ENCODE measurements around the gene NEMP1. TPM values are rescaled to one million over a fixed set of nuclear protein-coding genes. Genes with fewer than 3 reads are reported as not detected.

NEMP1 gene
- total RNA-seq, 2 experiments from 2014 or later: 76.1 to 80.6 TPM

DNA sequence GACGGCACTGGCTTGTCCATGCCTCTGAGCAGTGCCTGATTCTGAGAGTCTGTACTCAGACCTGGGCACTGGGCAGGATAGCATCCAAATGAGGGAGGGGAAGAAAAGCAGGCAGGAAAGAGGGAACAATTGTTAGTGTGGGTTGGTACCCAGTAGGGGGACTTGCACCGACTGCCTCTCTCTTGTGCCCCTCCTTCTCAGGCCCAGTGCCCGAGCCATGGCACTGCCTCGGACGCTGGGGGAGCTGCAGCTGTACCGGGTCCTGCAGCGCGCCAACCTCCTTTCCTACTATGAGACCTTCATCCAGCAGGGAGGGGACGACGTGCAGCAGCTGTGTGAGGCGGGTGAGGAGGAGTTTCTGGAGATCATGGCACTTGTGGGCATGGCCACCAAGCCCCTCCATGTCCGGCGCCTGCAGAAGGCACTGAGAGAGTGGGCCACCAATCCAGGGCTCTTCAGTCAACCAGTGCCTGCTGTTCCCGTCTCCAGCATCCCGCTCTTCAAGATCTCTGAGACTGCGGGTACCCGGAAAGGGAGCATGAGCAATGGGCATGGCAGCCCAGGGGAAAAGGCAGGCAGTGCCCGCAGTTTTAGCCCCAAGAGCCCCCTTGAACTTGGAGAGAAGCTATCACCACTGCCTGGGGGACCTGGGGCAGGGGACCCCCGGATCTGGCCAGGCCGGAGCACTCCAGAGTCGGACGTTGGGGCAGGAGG lies 12.5 kb upstream of the NEMP1 start:
- Mint-ChIP-seq H3K4me3 (peak overlapping the region; percentile 82), H3K9me3 (no peaks in the 10 kb centered on the region), H3K27me3 (no peaks in the 10 kb centered on the region), H3K4me1 (ENCODE audit: low read depth) (peaks cover 59% of the 10 kb centered on the region), H3K36me3 (ENCODE audit: low read depth) (peaks cover 55% of the 10 kb centered on the region), H3K27ac (peak overlapping the region; percentile 76)
- DNase-seq: no peak
- no peak for ATAC-seq
- POLR2A ChIA-PET: interaction anchor here (0.6 to 18.7 kb wide), 9 partner anchors 11 to 617 kb away, joined by 3 to 417 read pairs (median 3); partner anchors contain the start of genes NACA, NEMP1, SHMT2 and STAT6
- CTCF ChIA-PET: interaction anchor here (0.7 to 12.4 kb wide), 11 partner anchors 9 to 147 kb away, joined by 3 to 193 read pairs (median 4); partner anchors contain the start of genes NEMP1 and STAT6
- intact Hi-C loops (cut with micrococcal nuclease): no loop called here
- TF ChIP-seq, protein P1, sequence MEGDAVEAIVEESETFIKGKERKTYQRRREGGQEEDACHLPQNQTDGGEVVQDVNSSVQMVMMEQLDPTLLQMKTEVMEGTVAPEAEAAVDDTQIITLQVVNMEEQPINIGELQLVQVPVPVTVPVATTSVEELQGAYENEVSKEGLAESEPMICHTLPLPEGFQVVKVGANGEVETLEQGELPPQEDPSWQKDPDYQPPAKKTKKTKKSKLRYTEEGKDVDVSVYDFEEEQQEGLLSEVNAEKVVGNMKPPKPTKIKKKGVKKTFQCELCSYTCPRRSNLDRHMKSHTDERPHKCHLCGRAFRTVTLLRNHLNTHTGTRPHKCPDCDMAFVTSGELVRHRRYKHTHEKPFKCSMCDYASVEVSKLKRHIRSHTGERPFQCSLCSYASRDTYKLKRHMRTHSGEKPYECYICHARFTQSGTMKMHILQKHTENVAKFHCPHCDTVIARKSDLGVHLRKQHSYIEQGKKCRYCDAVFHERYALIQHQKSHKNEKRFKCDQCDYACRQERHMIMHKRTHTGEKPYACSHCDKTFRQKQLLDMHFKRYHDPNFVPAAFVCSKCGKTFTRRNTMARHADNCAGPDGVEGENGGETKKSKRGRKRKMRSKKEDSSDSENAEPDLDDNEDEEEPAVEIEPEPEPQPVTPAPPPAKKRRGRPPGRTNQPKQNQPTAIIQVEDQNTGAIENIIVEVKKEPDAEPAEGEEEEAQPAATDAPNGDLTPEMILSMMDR (IDR thresholded peaks at IDR 0.05): no peak

DNA sequence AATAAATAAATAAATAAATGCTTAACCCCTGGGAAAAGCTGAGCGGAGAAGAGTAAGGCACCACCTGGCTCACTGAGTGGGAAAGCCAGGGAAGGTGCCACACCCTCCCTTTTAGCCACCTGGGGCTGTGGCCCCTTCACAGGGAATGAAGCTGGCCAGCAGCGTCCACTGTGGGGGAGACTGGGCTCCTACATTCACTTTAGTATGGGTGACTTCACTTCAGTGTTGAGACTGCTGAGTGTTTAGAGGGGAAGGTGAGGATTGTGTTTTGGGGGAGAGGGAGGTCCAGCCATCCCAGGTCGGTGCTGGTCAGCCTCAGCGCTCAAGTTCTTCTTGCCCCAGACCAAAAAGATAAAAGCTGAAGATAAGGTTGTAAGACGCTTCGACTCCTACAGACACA lies 11.9 kb upstream of the NEMP1 start:
- no peaks in the 10 kb centered on the region for H3K9me3 Mint-ChIP-seq
- intact Hi-C loops (cut with micrococcal nuclease): no loop called here
- peaks cover 53% of the 10 kb centered on the region for H3K36me3 Mint-ChIP-seq (ENCODE audit: low read depth)
- TF ChIP-seq, protein P1 (IDR thresholded peaks at IDR 0.05): no peak
- ChIA-PET POLR2A (interaction anchor here (0.6 to 18.7 kb wide), 10 partner anchors 10 to 617 kb away, joined by 3 to 417 read pairs (median 4); partner anchors contain the start of genes NEMP1, SHMT2 and STAT6), CTCF (interaction anchor here (0.7 to 12.4 kb wide), 8 partner anchors 10 to 148 kb away, joined by 3 to 193 read pairs (median 4); partner anchors contain the start of genes NEMP1 and STAT6)
- H3K27me3 Mint-ChIP-seq: no peaks in the 10 kb centered on the region
- no peak for ATAC-seq
- DNase-seq: no peak
- peaks cover 59% of the 10 kb centered on the region for H3K4me1 Mint-ChIP-seq (ENCODE audit: low read depth)
- H3K27ac Mint-ChIP-seq: peak overlapping the region; percentile 76
- H3K4me3 Mint-ChIP-seq: peak overlapping the region; percentile 82

DNA sequence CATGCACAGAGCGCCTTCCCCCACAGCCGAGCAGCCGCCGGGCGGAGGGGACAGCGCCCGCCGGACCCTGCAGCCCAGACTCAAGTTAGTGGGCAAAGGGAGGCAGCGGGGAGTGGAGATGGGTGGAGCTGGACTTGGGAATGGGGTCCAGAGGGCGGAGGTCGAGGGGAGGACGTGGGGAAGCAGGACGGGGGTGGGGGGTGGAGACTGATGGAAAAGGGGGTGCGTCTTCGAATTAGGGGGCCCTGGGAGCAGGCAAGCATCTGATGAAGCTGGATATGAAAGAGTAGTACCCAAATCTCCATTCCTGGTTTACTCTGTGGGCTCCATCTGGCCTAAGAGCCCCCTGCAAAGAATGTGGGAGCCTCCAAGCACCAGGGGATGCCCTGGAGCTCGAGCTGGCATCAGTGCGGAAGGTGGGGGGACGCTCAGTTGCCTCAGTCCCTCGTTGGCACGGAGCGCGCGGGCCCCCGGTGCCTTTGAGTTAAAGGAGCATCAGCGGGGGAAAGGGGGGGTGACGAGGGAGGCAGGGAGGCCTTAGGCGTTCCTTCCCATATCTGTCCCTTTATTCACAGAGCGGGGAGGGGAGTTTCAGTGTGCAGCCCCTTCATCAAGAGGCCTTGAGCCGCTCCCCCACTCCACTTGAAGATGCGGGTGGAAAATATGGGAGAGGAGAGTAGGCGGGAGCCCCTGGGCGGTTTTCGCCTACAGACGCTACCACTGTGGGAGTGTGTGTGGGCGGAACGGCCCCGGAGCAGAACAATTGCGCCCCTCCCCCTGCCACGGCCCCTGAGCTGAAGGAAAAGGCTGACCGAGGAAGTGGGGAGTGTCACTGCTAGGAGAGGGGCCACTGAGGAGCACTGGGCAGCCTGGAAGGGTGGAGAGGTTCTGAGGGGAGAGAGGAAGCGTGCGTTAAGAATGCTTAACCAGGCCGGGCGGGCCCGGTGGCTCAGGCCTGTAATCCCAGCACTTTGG lies 11.0 kb upstream of the NEMP1 start:
- ATAC-seq (no peak), DNase-seq (peak; percentile 83)
- H3K4me1 Mint-ChIP-seq (ENCODE audit: low read depth): peaks cover 58% of the 10 kb centered on the region
- no peaks in the 10 kb centered on the region for H3K9me3 Mint-ChIP-seq
- POLR2A ChIA-PET: interaction anchor here (0.6 to 18.7 kb wide), 9 partner anchors 9 to 148 kb away, joined by 3 to 417 read pairs (median 4); partner anchors contain the start of genes NEMP1 and STAT6
- intact Hi-C loops (cut with micrococcal nuclease): loop anchor here (2.0 kb wide), 1 partner anchor 21 kb away; the partner anchor contains the start of gene STAT6
- H3K4me3 Mint-ChIP-seq: peak overlapping the region; percentile 82
- TF ChIP-seq, protein P1 (IDR thresholded peaks at IDR 0.05): no peak
- H3K36me3 Mint-ChIP-seq (ENCODE audit: low read depth): peaks cover 51% of the 10 kb centered on the region
- CTCF ChIA-PET: interaction anchor here (0.7 to 12.4 kb wide), 7 partner anchors 11 to 149 kb away, joined by 3 to 193 read pairs (median 4); partner anchors contain the start of genes NEMP1 and STAT6
- H3K27ac Mint-ChIP-seq: peak overlapping the region; percentile 86
- no peaks in the 10 kb centered on the region for H3K27me3 Mint-ChIP-seq

DNA sequence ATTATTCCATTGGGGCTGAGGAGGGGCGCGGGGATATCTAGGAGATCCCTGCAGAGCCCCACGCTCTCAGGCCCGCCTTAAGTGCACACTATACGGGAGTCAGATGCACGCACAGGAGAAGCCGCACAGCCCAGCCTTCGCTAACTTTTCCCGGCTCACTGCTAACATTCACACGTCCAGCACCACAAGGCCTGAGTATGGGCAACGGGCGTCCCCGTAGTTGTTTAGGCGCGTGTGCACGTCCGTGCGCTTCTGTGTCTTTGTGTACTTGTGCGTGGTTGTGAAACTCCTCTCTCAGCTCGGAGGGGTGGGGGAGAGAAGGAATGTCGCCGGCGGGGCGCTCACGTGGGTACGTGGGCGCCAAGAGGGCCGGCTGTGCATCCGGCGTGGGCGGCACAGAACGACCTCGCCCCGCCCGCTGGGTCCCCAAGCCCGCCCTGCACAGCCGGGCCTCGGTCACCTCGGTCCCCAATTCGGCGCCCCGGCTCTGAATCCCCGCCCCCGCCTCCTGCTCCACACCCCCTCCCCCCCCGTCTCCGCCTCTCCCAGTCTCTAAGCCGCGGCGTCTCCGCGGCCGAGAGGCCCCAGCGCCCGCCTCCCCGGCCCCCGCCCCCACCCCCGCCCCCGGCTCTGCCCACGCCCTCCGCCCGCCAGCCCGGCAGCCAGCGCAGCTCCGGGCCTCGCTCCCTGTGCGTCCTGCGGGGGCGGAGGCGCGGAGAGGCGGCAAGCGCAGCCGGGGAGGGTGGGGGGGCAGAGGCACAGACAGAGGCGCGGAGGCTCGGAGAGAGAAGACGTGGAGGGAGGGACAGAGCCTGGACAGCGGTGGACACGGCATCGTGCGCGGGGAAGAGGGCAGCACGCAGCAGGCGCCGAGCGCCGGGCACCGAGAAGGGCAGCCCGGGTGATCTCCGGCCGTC lies 10.0 kb upstream of the NEMP1 start, which contains the start of gene NAB2:
TSS of gene NAB2 (plus strand) at position 761 of the 917 bp plus-strand sequence. CDS start 158 bp downstream, outside the sequence.
- TF ChIP-seq, protein P1 (IDR thresholded peaks at IDR 0.05): no peak
- Mint-ChIP-seq H3K36me3 (ENCODE audit: low read depth) (peaks cover 44% of the 10 kb centered on the region), H3K27ac (peak within 1 kb of the TSS; percentile 97), H3K27me3 (no peaks in the 10 kb centered on the region), H3K9me3 (no peaks in the 10 kb centered on the region), H3K4me3 (peak within 1 kb of the TSS; percentile 90), H3K4me1 (ENCODE audit: low read depth) (peaks cover 53% of the 10 kb centered on the region)
- peak; percentile 93 for DNase-seq
- peak; percentile 45 for ATAC-seq
- ChIA-PET CTCF (interaction anchor here (1.2 to 12.4 kb wide), 5 partner anchors 10 to 126 kb away, joined by 3 to 193 read pairs (median 5); partner anchors contain the start of genes NEMP1 and STAT6), POLR2A (interaction anchor here (0.7 to 18.7 kb wide), 10 partner anchors 8 to 76 kb away, joined by 3 to 417 read pairs (median 4); partner anchors contain the start of genes NEMP1 and STAT6)
- intact Hi-C loops (cut with micrococcal nuclease): loop anchor here (1.0 to 2.0 kb wide), 2 partner anchors 9 to 22 kb away; partner anchors contain the start of gene STAT6
